DMS114 treated with DMSO at 0.1 percent for 48 hours (cell line): Measurements from ENCODE around the gene BRIP1.
"Not testable (repeated sequence)": the region's sequence is repeated elsewhere in the genome, so short reads cannot be mapped to it uniquely, and the experiment has no call there.

ENCODE experiments used
- DNase-seq: peaks from one replicate; lab custom pipeline; 2025; ENCODE audit not compliant: unreplicated experiment; lab: John Stamatoyannopoulos, UW

The BRIP1 gene

DNA sequence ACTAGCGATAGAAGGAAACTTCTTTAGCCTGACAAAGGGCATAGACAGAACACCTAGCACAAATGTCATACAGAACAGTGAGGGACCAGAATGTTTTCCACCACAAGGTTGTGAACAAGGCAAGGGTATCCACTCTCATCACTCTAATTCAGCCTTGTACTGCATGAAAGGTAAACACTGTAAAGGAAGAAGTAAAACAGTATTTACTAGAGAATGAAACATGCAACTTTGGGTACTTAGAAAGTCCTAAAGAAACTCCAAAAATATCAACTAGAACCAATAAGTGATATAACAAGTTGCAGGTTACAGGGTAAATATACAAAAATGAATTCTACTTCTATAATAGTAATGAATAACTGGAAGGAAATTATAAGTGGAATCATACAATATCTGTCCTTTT is 32.2 kb downstream of the BRIP1 start:
- DNase-seq = no peak

- no peak for DNase-seq
Observed at GRCh38 chr17:61828694-61829093, 34.6 kb downstream of the BRIP1 start.

DNA sequence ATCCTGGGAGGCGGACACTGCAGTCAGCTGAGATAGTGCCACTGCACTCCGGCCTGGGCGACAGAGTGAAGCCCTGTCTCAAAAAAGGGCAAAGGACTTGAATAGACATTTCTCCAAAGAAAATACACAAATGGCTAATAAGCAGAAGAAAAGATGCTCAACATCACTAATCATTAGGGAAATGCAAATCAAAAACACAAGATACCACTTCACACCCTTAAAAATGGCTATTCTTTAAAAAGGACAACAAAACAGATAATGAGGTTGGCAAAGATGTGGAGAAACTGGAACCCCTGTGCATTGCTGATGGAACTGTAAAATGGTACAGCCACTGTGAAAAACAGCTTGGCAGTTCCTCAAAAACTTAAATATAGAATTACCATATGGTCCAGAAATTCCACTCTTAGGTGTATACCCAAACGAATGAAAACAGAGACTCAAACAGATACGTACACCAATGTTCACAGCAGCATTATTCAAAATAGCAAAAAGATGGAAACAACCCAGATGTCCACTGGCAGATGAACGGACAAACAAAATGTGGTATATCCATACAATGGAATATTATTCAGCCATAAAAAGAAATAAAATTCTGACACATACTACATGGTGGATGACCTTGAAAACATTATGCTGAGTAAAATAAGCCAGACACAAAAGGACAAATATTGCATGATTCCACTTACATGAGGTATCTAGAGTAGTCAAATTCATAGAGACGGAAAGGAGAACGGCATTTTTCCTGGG is 35.5 kb downstream of the BRIP1 start:
- no peak for DNase-seq

- DNase-seq = not testable (repeated sequence)
Observed at GRCh38 chr17:61826866-61827265, 36.5 kb downstream of the BRIP1 start.

DNA sequence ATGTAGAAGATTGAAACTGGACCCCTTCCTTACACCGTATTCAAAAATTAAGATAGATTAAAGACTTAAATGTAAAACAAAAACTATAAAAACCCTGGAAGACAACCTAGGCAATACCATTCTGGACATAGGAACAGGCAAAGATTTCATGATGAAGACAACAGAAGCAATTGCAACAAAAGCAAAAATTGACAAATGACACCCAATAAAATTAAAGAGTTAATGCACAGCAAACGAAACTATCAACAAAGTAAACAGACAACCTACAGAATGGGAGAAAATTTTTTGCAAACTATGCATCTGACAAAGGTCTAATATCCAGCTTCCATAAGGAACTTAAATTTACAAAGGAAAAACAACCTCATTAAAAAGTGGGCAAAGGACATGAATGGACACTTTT is 37.1 kb downstream of the BRIP1 start:
- DNase-seq = not testable (repeated sequence)

- no peak for DNase-seq
Observed at GRCh38 chr17:61825448-61826137, 37.7 kb downstream of the BRIP1 start.

DNA sequence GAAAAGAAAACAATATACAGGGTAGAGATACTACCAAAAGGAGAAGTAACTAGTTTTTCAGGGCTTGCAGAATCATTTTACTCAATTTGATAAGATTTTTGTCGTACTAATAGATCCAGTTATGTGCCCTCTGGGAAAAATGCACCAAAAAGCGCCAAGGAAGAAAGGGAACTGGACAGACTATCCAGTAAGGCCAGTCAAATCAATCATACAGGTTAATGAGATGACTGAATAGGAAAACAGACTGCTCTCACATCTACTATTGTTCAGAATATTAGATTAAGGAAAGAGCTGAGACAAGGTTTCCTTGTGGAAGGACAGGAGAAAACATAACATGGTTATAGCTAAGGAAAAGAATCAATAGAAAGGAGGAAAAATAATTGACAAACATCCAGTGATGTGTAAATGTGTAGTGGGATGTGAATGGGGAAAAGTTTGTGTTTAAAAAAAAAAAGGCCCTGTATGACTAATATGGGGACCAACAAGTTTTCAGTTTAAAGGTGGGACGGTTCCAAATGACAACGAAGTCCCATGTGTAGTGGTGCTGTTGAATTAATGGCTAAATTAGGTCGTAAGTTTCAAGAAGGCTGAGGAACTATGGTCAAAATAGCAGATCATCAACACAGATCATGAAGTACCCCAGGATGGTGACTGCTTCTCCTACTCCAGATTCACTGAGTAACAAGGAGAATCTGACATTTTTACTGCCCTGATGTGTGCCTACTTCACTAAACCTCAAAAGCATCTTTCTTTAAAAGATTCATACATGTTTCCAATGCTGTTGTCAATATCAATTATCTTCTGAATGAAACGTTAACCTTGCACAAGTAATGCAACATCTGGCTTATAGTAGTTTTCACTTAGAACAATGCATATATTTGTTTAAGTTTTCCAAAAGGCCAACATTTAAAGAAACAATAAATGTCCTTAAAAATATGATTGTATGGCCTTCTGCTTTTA is 40.7 kb downstream of the BRIP1 start:
- DNase-seq = no peak

DNA sequence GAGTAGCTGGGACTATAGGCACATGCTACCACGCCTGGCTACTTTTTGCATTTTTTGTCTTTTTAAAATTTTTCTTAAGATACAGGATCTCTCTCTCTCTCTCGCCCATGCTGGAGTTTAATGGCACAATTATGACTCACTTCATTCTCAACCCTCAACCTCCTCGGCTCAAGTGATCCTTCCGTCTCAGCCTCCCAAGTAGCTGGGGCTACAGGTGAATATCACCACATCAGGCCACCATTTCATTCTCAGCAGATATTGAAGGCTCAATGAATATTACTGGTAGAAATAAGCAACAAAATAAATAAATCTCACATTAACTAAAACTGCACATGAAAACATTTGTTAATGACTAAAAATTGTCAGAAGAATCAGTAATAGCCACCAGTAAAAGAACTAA is 41.7 kb downstream of the BRIP1 start:
- no peak for DNase-seq

- not testable (repeated sequence) for DNase-seq
Observed at GRCh38 chr17:61819265-61819664, 44.1 kb downstream of the BRIP1 start.

GRCh38 chr17:61818225-61818624 is 45.1 kb downstream of the BRIP1 start:
- no peak for DNase-seq

DNA sequence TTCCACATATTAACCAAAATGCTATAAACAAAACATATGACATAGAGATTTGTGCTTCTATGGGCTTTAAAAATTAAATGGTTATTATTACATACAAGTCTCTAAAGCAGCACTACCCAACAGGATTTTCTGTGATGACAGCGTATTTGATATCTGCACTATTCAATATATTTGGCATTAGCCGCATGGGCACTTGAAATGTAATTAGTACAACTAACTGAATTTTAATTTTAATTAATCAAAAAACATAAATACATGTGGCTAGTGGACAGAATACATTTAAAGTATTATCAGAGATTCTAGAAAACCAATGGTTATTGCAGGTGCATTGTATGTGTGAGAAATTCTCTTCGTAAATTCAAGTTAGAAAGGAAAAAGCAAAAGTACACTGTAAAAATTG is 45.9 kb downstream of the BRIP1 start:
- DNase-seq = no peak

GRCh38 chr17:61816538-61816937 is 46.8 kb downstream of the BRIP1 start:
- DNase-seq = no peak

GRCh38 chr17:61815863-61816503 is 47.3 kb downstream of the BRIP1 start:
- DNase-seq = no peak

GRCh38 chr17:61814485-61814884 is 48.8 kb downstream of the BRIP1 start:
- no peak for DNase-seq

- DNase-seq = no peak
Observed at GRCh38 chr17:61813211-61813610, 50.1 kb downstream of the BRIP1 start.

DNA sequence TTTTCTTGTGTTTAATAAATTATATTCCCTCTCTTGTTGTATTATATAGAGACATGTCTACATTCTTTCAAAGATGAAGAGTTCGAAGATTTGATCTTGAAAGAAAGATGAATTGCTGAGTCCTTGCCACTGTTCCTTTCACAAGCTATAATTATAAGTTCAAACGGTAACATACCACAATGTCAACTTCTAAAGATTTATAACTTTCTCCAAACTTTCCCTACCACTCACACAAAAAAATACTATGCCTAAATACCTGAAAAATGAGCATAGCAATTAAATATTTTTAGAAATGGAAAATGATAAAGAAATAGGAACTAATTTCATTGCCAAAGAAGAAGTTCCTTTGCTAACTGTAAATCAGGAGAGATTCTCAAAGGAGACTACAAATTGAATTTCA is 50.6 kb downstream of the BRIP1 start:
- DNase-seq = no peak

- DNase-seq = no peak
Observed at GRCh38 chr17:61809816-61810392, 53.4 kb downstream of the BRIP1 start.

DNA sequence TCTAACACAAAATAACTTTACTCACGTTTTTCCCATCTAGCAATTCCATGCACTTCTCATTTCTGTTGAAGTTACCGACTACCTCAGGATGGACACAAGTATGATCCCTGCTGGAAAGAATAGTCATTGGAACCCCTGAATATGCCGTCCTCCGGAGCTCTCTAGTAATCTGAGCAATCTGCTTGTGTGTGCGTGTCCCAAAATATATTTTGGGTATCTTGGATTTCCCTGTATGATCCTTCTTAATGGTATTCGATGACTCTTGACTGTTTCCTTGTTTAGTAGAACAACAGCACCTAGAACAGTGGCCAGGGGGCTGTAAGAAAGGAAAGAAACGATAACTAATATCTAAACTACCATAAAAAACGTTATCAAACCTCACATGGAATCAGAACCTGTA is 54.9 kb downstream of the BRIP1 start:
- no peak for DNase-seq

DNA sequence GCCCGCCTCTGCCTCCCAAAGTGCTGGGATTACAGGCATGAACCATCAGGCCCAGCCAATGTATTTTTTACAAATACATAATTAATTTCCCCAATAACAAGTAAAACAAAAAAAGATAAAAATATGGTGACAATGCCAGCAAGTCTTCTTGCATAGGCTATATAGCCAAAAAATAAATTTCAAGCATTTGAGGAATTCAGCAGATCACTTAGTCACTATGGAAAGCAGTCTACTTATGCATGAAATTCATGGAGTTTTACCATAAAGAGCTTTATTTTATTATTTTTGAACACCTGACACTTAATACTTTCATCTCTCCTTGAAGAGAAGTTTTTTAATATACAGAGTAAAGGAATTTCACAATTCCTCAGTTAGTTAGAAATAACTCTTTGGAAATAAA is 56.4 kb downstream of the BRIP1 start:
- no peak for DNase-seq

DNA sequence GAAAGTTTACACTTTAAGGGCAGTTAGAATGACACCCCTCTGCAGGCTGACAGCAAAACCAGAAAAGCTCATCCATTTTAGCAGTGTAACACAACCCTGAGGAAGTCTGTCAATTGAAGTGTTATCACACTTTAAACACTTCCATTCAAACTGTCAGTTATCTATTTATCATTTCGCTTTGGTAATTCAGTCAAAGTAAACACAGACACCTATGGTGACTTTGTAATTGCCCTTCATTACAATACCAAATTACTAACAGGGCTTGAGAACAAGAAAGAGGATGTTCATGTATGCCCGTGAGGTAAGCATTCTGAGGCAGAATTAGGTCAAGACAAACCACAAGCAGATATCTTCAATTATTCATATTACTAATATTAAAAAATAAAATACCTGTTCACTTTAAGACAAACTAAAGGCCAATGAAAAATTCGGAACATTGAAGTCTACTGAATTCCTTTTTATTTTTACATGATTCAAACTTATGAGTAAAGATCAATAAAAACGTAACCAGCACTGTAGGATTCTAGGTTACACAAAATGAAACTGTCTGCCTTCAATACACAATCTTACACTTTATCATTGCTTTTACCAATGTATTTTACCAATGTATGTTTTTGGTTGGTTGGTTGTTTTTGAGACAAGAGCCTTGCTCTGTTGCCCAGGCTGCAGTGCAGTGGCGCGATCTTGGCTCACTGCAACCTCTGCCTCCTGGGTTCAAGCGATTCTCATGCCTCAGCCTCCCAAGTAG is 57.1 kb downstream of the BRIP1 start:
- DNase-seq = no peak
